HEK293 (cell line): ENCODE data around the gene TBC1D22A.

Source experiments
- CTCF ChIA-PET: fragments of 350-600 bp; formaldehyde crosslinking; extraction: SDS; loops from one replicate; lab custom pipeline; 2021; ENCODE audit warnings: antibody characterized with exemption; lab: Yijun Ruan, JAX
- POLR2A ChIA-PET: fragments of 300-600 bp; formaldehyde crosslinking; extraction: SDS; loops from one replicate; lab custom pipeline; 2020; ENCODE audit warnings: antibody characterized with exemption, inconsistent platforms; lab: Yijun Ruan, JAX
- H3K27ac ChIP-seq: fragments of 200-500 bp; sonication (Bioruptor generic); 2 replicates; pipeline ENCODE4 v1.5.1; 2014; ENCODE audit warnings: low read depth, low read length, control low read depth, inconsistent platforms; ENCODE audit errors: extremely low read depth
- H3K36me3 ChIP-seq, 2 experiments: fragments of 200-500 bp in 1 of 2; sonication (Bioruptor generic) in 1 of 2; 1 replicate in 1 of 2; 2 replicates in 1 of 2; pipeline ENCODE4 v1.5.1; 2014 to 2017; ENCODE audit warnings: inconsistent platforms in 2 of 2, low read length in 2 of 2; ENCODE audit not compliant: control insufficient read depth in 2 of 2, insufficient read depth in 1 of 2
- H3K4me1 ChIP-seq: fragments of 200-500 bp; sonication (Bioruptor generic); 2 replicates; pipeline ENCODE4 v1.5.1; 2014; ENCODE audit warnings: mild to moderate bottlenecking, low read length, inconsistent platforms; ENCODE audit not compliant: control insufficient read depth, insufficient read depth
- H3K4me3 ChIP-seq: 2 replicates; pipeline ENCODE4 v1.5.1; 2011; ENCODE audit warnings: low read depth, mild to moderate bottlenecking, control low read depth, low read length, moderate library complexity
- H3K9me3 ChIP-seq: fragments of 200-500 bp; sonication (Bioruptor generic); 2 replicates; pipeline ENCODE4 v1.5.1; 2014; ENCODE audit warnings: low read depth, low read length, inconsistent platforms; ENCODE audit not compliant: control insufficient read depth, insufficient read depth
- BCL11A ChIP-seq: fragments of 450-650 bp; formaldehyde crosslinking; IDR thresholded peaks from 2 replicates; pipeline ENCODE4 v1.5.1; 2016; ENCODE audit warnings: low read depth, missing biosample characterization, missing genetic modification characterization
- GLIS1 ChIP-seq: fragments of 450-650 bp; formaldehyde crosslinking; IDR thresholded peaks from 2 replicates; pipeline ENCODE4 v1.5.1; 2016; ENCODE audit warnings: missing biosample characterization, missing genetic modification characterization
- HOXA7 ChIP-seq: sonication (generic); formaldehyde crosslinking; IDR thresholded peaks from 2 replicates; pipeline ENCODE4 v1.8.1; 2022; ENCODE audit warnings: missing genetic modification reagents, borderline replicate concordance
- HOXD13 ChIP-seq: sonication (generic); formaldehyde crosslinking; IDR thresholded peaks from 2 replicates; pipeline ENCODE4 v1.8.0; 2022; ENCODE audit warnings: missing genetic modification reagents, borderline replicate concordance
- KLF16 ChIP-seq: fragments of 450-650 bp; formaldehyde crosslinking; IDR thresholded peaks from 2 replicates; pipeline ENCODE4 v1.5.1; 2017; ENCODE audit warnings: missing biosample characterization, missing genetic modification characterization
- REPIN1 ChIP-seq: fragments of 450-650 bp; formaldehyde crosslinking; IDR thresholded peaks from 2 replicates; pipeline ENCODE4 v1.5.1; 2017; ENCODE audit warnings: missing biosample characterization, missing genetic modification characterization, low read depth
- SP7 ChIP-seq: fragments of 450-650 bp; formaldehyde crosslinking; IDR thresholded peaks from 2 replicates; pipeline ENCODE4 v1.5.1; 2016; ENCODE audit warnings: missing biosample characterization, missing genetic modification characterization
- ZBTB26 ChIP-seq: fragments of 450-650 bp; formaldehyde crosslinking; optimal IDR thresholded peaks from 2 replicates; pipeline ENCODE3; 2016; ENCODE audit warnings: missing biosample characterization, mild to moderate bottlenecking, missing genetic modification characterization
- ZBTB7A ChIP-seq: fragments of 450-650 bp; formaldehyde crosslinking; IDR thresholded peaks from 2 replicates; pipeline ENCODE4 v1.5.1; 2016; ENCODE audit warnings: low read depth, missing biosample characterization, missing genetic modification characterization
- ZFP37 ChIP-seq: fragments of 450-650 bp; formaldehyde crosslinking; IDR thresholded peaks from 2 replicates; pipeline ENCODE4 v1.5.1; 2016; ENCODE audit warnings: missing biosample characterization, missing genetic modification characterization
- ZNF157 ChIP-seq: fragments of 450-650 bp; formaldehyde crosslinking; IDR thresholded peaks from 2 replicates; pipeline ENCODE4 v1.5.1; 2016; ENCODE audit warnings: missing biosample characterization, missing genetic modification characterization
- ZNF175 ChIP-seq: fragments of 450-650 bp; formaldehyde crosslinking; IDR thresholded peaks from 2 replicates; pipeline ENCODE4 v1.5.1; 2016; ENCODE audit warnings: missing biosample characterization, missing genetic modification characterization
- ZNF211 ChIP-seq: fragments of 450-650 bp; formaldehyde crosslinking; IDR thresholded peaks from 2 replicates; pipeline ENCODE4 v1.5.1; 2016; ENCODE audit warnings: low read depth, missing biosample characterization, missing genetic modification characterization
- ZNF341 ChIP-seq: fragments of 450-650 bp; formaldehyde crosslinking; IDR thresholded peaks from 2 replicates; pipeline ENCODE4; 2016; ENCODE audit warnings: low read depth, missing biosample characterization, missing genetic modification characterization
- ZNF510 ChIP-seq: fragments of 450-650 bp; formaldehyde crosslinking; IDR thresholded peaks from 2 replicates; pipeline ENCODE4 v1.5.1; 2018; ENCODE audit warnings: mild to moderate bottlenecking, missing genetic modification characterization, missing biosample characterization; ENCODE audit not compliant: insufficient replicate concordance
- ZNF623 ChIP-seq: fragments of 450-650 bp; formaldehyde crosslinking; IDR thresholded peaks from 2 replicates; pipeline ENCODE4 v1.5.1; 2016; ENCODE audit warnings: missing biosample characterization, missing genetic modification characterization
- ZNF624 ChIP-seq: fragments of 450-650 bp; formaldehyde crosslinking; IDR thresholded peaks from 2 replicates; pipeline ENCODE4 v1.5.1; 2017; ENCODE audit warnings: missing biosample characterization, missing genetic modification characterization
- ZNF626 ChIP-seq: fragments of 450-650 bp; sonication (Bioruptor Pico); formaldehyde crosslinking; IDR thresholded peaks from 2 replicates; pipeline ENCODE4 v1.5.1; 2018; ENCODE audit warnings: missing biosample characterization, missing genetic modification characterization, inconsistent platforms
- ZNF747 ChIP-seq: fragments of 450-650 bp; formaldehyde crosslinking; IDR thresholded peaks from 2 replicates; pipeline ENCODE4 v1.5.1; 2016; ENCODE audit warnings: missing biosample characterization, missing genetic modification characterization
- ZNF792 ChIP-seq: fragments of 450-650 bp; formaldehyde crosslinking; IDR thresholded peaks from 2 replicates; pipeline ENCODE4 v1.5.1; 2016; ENCODE audit warnings: missing biosample characterization, missing genetic modification characterization
- TF ChIP-seq, protein P1 (sequence below): fragments of 450-650 bp; IDR thresholded peaks from 2 replicates; pipeline ENCODE4 v1.5.1; 2018; ENCODE audit warnings: missing biosample characterization, mild to moderate bottlenecking, missing genetic modification characterization
- TF ChIP-seq, protein P2 (sequence below): fragments of 450-650 bp; formaldehyde crosslinking; IDR thresholded peaks from 2 replicates; pipeline ENCODE4 v1.5.1; 2016; ENCODE audit warnings: missing biosample characterization, missing genetic modification characterization

TBC1D22A gene

DNA sequence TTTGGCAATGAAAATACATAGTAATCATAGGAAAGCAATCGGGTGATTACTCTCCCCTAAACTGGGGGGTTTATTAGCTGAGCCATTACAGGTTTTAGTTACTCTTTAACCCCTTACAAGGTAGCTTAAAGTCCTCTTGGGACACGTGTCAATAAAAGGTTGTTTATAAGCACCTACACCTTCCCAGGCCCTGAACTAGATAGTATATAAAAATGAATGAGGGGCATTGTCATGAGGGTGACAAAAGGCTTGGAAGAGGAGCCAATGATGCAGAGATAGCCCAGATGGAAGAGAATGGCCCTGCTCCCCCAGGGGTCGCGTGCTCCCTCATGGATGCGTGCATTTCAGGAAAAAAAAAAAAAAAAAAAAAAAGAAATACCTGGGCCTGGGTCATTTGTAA, 276.9 kb downstream of the TBC1D22A start:
- H3K4me1 ChIP-seq, result no peaks in the 10 kb centered on the region
- H3K9me3 ChIP-seq, result no peaks in the 10 kb centered on the region
- no peaks in the 10 kb centered on the region for H3K36me3 ChIP-seq
- H3K27ac ChIP-seq, result no peak overlapping the region
- TF ChIP-seq HOXA7 (CRISPR knock-in tag) (no peak), ZNF341 (tag by site-specific recombination) (no peak), ZFP37 (tag by site-specific recombination) (no peak), HOXD13 (CRISPR knock-in tag) (no peak), ZNF623 (tag by site-specific recombination) (no peak)
- TF ChIP-seq, all 188 proteins: peak for 0
- ChIA-PET POLR2A (no interaction called here), CTCF (no interaction called here)
- H3K4me3 ChIP-seq, result no peak overlapping the region

DNA sequence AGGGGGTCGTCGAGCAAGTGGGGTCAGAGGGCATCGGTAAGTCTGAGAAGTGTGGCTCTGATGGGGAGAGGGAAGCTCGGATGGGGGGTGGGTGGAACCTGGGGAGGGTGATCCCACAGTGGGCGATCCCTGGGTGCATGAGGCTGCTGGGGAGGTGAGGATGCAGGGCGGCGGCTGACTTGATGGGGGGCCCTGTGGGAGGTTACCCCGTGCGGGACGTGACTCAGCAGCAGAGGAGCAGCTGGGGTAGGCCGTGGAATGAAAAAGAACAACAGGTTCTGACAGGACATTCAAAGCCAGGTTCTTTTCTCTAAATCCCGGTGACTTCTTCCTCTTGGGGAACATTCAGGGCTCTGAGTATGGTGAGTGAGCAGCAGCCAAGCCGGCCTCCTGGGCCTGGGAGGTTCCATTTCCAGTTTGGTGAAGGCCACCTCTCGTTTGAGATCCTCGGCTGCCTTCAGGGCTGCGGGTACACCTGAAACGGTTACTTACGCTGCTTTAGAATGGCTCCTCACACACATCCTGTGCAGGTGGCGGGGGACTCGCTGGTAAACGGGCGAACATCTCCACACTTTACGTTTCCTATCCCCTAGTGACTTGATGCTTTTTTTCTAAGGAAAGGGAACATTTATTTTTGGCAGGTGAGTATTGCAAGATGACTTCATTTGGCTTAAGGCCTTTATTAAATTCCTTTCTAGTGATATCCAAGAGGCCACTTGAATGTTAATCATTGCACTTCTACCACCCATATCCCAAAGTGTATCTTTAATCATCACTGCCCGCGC, 278.2 kb downstream of the TBC1D22A start:
- H3K27ac ChIP-seq, result no peak overlapping the region
- no peaks in the 10 kb centered on the region for H3K36me3 ChIP-seq
- no peaks in the 10 kb centered on the region for H3K4me1 ChIP-seq
- no peak overlapping the region for H3K4me3 ChIP-seq
- no peak for TF ChIP-seq KLF16 (tag by site-specific recombination)
- no peak for TF ChIP-seq ZNF510 (tag by site-specific recombination)
- peak; percentile 90 for TF ChIP-seq GLIS1 (tag by site-specific recombination)
- no peak for TF ChIP-seq ZBTB7A (tag by site-specific recombination)
- TF ChIP-seq, protein P1, sequence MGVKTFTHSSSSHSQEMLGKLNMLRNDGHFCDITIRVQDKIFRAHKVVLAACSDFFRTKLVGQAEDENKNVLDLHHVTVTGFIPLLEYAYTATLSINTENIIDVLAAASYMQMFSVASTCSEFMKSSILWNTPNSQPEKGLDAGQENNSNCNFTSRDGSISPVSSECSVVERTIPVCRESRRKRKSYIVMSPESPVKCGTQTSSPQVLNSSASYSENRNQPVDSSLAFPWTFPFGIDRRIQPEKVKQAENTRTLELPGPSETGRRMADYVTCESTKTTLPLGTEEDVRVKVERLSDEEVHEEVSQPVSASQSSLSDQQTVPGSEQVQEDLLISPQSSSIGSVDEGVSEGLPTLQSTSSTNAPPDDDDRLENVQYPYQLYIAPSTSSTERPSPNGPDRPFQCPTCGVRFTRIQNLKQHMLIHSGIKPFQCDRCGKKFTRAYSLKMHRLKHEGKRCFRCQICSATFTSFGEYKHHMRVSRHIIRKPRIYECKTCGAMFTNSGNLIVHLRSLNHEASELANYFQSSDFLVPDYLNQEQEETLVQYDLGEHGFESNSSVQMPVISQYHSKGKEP (tag by site-specific recombination), result no peak
- no peak for TF ChIP-seq ZNF626 (tag by site-specific recombination)
- no peak for TF ChIP-seq ZNF211 (tag by site-specific recombination)
- ChIA-PET CTCF (no interaction called here), POLR2A (no interaction called here)
- no peaks in the 10 kb centered on the region for H3K9me3 ChIP-seq

- H3K27ac ChIP-seq, result no peak overlapping the region
- ChIA-PET POLR2A (no interaction called here), CTCF (no interaction called here)
Observed at GRCh38 chr22:47041271-47042115, 279.0 kb downstream of the TBC1D22A start.

More at GRCh38 chr22:47041271-47042115, 279.0 kb downstream of the TBC1D22A start:
- Histone ChIP-seq H3K36me3 (no peaks in the 10 kb centered on the region), H3K4me1 (no peaks in the 10 kb centered on the region), H3K4me3 (no peak overlapping the region), H3K9me3 (no peaks in the 10 kb centered on the region)
- no peak for TF ChIP-seq ZNF624
- TF ChIP-seq, protein P2, sequence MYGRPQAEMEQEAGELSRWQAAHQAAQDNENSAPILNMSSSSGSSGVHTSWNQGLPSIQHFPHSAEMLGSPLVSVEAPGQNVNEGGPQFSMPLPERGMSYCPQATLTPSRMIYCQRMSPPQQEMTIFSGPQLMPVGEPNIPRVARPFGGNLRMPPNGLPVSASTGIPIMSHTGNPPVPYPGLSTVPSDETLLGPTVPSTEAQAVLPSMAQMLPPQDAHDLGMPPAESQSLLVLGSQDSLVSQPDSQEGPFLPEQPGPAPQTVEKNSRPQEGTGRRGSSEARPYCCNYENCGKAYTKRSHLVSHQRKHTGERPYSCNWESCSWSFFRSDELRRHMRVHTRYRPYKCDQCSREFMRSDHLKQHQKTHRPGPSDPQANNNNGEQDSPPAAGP (tag by site-specific recombination), result no peak
- TF ChIP-seq ZNF792 (tag by site-specific recombination), result no peak
- no peak for TF ChIP-seq SP7 (tag by site-specific recombination)
- no peak for TF ChIP-seq BCL11A
- no peak for TF ChIP-seq REPIN1
- no peak for TF ChIP-seq ZNF175 (tag by site-specific recombination)
- no peak for TF ChIP-seq ZNF747 (tag by site-specific recombination)
- TF ChIP-seq ZNF510 (tag by site-specific recombination), result no peak
- TF ChIP-seq ZNF157 (tag by site-specific recombination), result no peak
- TF ChIP-seq ZBTB26, result no peak
